Naive thymus-derived CD8-positive, alpha-beta T cell (primary cell): ENCODE data around the gene CLEC1B. TPM values are rescaled to one million over a fixed set of nuclear protein-coding genes. Genes with fewer than 3 reads are reported as not detected.
"Not testable (repeated sequence)": the region's sequence is repeated elsewhere in the genome, so short reads cannot be mapped to it uniquely, and the experiment has no call there.

Experiments used
- ATAC-seq, 2 donors: fragments of 150-1000 bp; cut with Tn5 transposase in 1 of 2; sonication (Bioruptor Pico), chemical (Tn5 transposase) in 1 of 2; 1 replicate in 1 of 2; 2 replicates in 1 of 2; pipeline ENCODE4 v1.10.0; 2021; ENCODE audit warnings: mild to moderate bottlenecking in 2 of 2, moderate library complexity in 2 of 2
- POLR2A ChIA-PET: fragments of 350-600 bp; sonication (Branson Sonifier 250); formaldehyde crosslinking; loops from one replicate; lab custom pipeline; 2021; ENCODE audit warnings: antibody characterized with exemption; lab: Charles Lee
- DNase-seq, 10 donors: peaks; one replicate each; pipeline versions ENCODE4 v3.0.0 to v3.0.0-alpha.2; 2020 to 2022
- H3K27ac Mint-ChIP-seq, 10 donors: one replicate each; pipeline ENCODE4 v1.8.0; 2020 to 2022; ENCODE audit warnings: mild to moderate bottlenecking in 10 of 10, mixed read lengths in 10 of 10, moderate library complexity in 4 of 10, inconsistent platforms in 1 of 10
- H3K27me3 Mint-ChIP-seq, 5 donors: one replicate each; pipeline ENCODE4 v1.8.0; 2021 to 2022; ENCODE audit warnings: mixed read lengths in 5 of 5
- H3K36me3 Mint-ChIP-seq, 3 donors: one replicate each; pipeline ENCODE4 v1.8.0; 2020 to 2022; ENCODE audit warnings: mixed read lengths in 3 of 3, mild to moderate bottlenecking in 2 of 3, inconsistent platforms in 1 of 3
- H3K4me1 Mint-ChIP-seq, 4 donors: one replicate each; pipeline ENCODE4 v1.8.0; 2021 to 2022; ENCODE audit warnings: mixed read lengths in 4 of 4
- H3K4me3 Mint-ChIP-seq, 10 donors: one replicate each; pipeline ENCODE4 v1.8.0; 2020 to 2022; ENCODE audit warnings: mild to moderate bottlenecking in 10 of 10, mixed read lengths in 10 of 10, moderate library complexity in 6 of 10, inconsistent platforms in 1 of 10
- H3K9me3 Mint-ChIP-seq, 9 donors: one replicate each; pipeline ENCODE4 v1.8.0; 2020 to 2022; ENCODE audit warnings: mixed read lengths in 9 of 9, mild to moderate bottlenecking in 3 of 9, inconsistent platforms in 1 of 9, moderate library complexity in 1 of 9
- polyA plus RNA-seq, 3 donors: library from polyadenylated mRNA; unstranded; fragments of 300-500 nt; fragmentation: Illumina TruSeq; gene quantifications; one replicate each; pipeline ENCODE4 v1.2.3, GENCODE V29; 2021
- total RNA-seq, 8 experiments: library from RNA in 2 of 8; stranded (reverse) in 2 of 8; gene quantifications; one replicate each; pipeline ENCODE4 v1.2.3 and lab custom pipeline; 2021 to 2026

CLEC1B gene
- total and polyA plus RNA-seq, 5 experiments from 2014 or later = not detected

- Mint-ChIP-seq H3K4me1 (peaks cover 0 to 2% (median under 1%) of the 10 kb centered on the region in 4 donors), H3K4me3 (no peak overlapping the region), H3K36me3 (no peaks in the 10 kb centered on the region), H3K27me3 (peaks cover 0 to 10% (median 5%) of the 10 kb centered on the region in 5 donors), H3K9me3 (no peaks in the 10 kb centered on the region), H3K27ac (no peak overlapping the region)
- POLR2A ChIA-PET = no interaction called here
- DNase-seq (no peak), ATAC-seq (no peak)
These were observed 29.2 kb downstream of the CLEC1B start for GRCh38 chr12:9969673-9970072.

- DNase-seq (no peak), ATAC-seq (no peak)
- no peak overlapping the region for H3K4me3 Mint-ChIP-seq
- POLR2A ChIA-PET = no interaction called here
- H3K27ac Mint-ChIP-seq = no peak overlapping the region
- no peaks in the 10 kb centered on the region for H3K36me3 Mint-ChIP-seq
- no peaks in the 10 kb centered on the region for H3K27me3 Mint-ChIP-seq
- H3K4me1 Mint-ChIP-seq = peaks cover 11 to 34% (median 30%) of the 10 kb centered on the region in 4 donors
- H3K9me3 Mint-ChIP-seq = peaks cover 0 to 2% (median 0%) of the 10 kb centered on the region in 9 donors
These were observed 37.0 kb downstream of the CLEC1B start for GRCh38 chr12:9961901-9962300.

- Mint-ChIP-seq H3K4me1 (peaks cover 9 to 39% (median 33%) of the 10 kb centered on the region in 4 donors), H3K27ac (no peak overlapping the region), H3K36me3 (no peaks in the 10 kb centered on the region), H3K27me3 (no peaks in the 10 kb centered on the region), H3K4me3 (no peak overlapping the region), H3K9me3 (peaks cover 0 to 2% (median 0%) of the 10 kb centered on the region in 9 donors)
- DNase-seq = peak in 1 of 10 donors; percentile 8
- peak; percentile 25 to 47 for ATAC-seq
- POLR2A ChIA-PET = no interaction called here
These were observed 37.8 kb downstream of the CLEC1B start for GRCh38 chr12:9961106-9961505.

GRCh38 chr12:9960590-9960989 lies 38.3 kb downstream of the CLEC1B start:
- ATAC-seq = no peak
- no peaks in the 10 kb centered on the region for H3K27me3 Mint-ChIP-seq
- no peak for DNase-seq
- H3K4me3 Mint-ChIP-seq = peak overlapping the region in 1 of 10 donors; percentile 21
- peaks cover 9 to 44% (median 36%) of the 10 kb centered on the region in 4 donors for H3K4me1 Mint-ChIP-seq
- H3K9me3 Mint-ChIP-seq = peaks cover 0 to 2% (median 0%) of the 10 kb centered on the region in 9 donors
- no peak overlapping the region for H3K27ac Mint-ChIP-seq
- POLR2A ChIA-PET = no interaction called here
- H3K36me3 Mint-ChIP-seq = no peaks in the 10 kb centered on the region

GRCh38 chr12:9957834-9958233 lies 41.1 kb downstream of the CLEC1B start:
- POLR2A ChIA-PET = no interaction called here
- Mint-ChIP-seq H3K36me3 (no peaks in the 10 kb centered on the region), H3K4me3 (peak overlapping the region in 8 of 10 donors; percentile 0 to 72 (median 34)), H3K9me3 (peaks cover 0 to 1% (median 0%) of the 10 kb centered on the region in 9 donors), H3K27ac (peak overlapping the region in 3 of 10 donors; percentile 12 to 70 (median 27)), H3K27me3 (no peaks in the 10 kb centered on the region), H3K4me1 (peaks cover 9 to 49% (median 36%) of the 10 kb centered on the region in 4 donors)
- peak in 1 of 2 donors; percentile 76 for ATAC-seq
- peak in 1 of 10 donors; percentile 32 for DNase-seq

- peaks cover 22 to 64% (median 51%) of the 10 kb centered on the region in 4 donors for H3K4me1 Mint-ChIP-seq
- ATAC-seq, H3K27me3 Mint-ChIP-seq, POLR2A ChIA-PET, H3K9me3 Mint-ChIP-seq, H3K4me3 Mint-ChIP-seq, H3K36me3 Mint-ChIP-seq, H3K27ac Mint-ChIP-seq, DNase-seq: not testable (repeated sequence)
These were observed 45.8 kb downstream of the CLEC1B start for GRCh38 chr12:9952954-9953729.

GRCh38 chr12:9951026-9951675 lies 47.8 kb downstream of the CLEC1B start:
- Mint-ChIP-seq H3K4me3 (peak overlapping the region; percentile 26 to 75 (median 61)), H3K27ac (peak overlapping the region in 9 of 10 donors; percentile 16 to 85 (median 70)), H3K9me3 (no peaks in the 10 kb centered on the region), H3K36me3 (no peaks in the 10 kb centered on the region), H3K4me1 (peaks cover 16 to 56% (median 38%) of the 10 kb centered on the region in 4 donors), H3K27me3 (no peaks in the 10 kb centered on the region)
- ATAC-seq (peak; percentile 91 to 97), DNase-seq (peak in 8 of 10 donors; percentile 11 to 72 (median 48))
- POLR2A ChIA-PET = no interaction called here

- Mint-ChIP-seq H3K27ac (peak overlapping the region in 6 of 10 donors; percentile 0 to 65 (median 37)), H3K36me3 (no peaks in the 10 kb centered on the region), H3K4me1 (peaks cover 21 to 55% (median 42%) of the 10 kb centered on the region in 4 donors), H3K4me3 (peak overlapping the region in 3 of 10 donors; percentile 0 to 5 (median 4)), H3K27me3 (no peaks in the 10 kb centered on the region), H3K9me3 (no peaks in the 10 kb centered on the region)
- POLR2A ChIA-PET = no interaction called here
- DNase-seq (peak in 2 of 10 donors; percentile 25 to 44), ATAC-seq (peak; percentile 44 to 55)
These were observed 50.2 kb downstream of the CLEC1B start for GRCh38 chr12:9948606-9949296.

GRCh38 chr12:9947674-9948073 lies 51.2 kb downstream of the CLEC1B start:
- Mint-ChIP-seq H3K36me3 (no peaks in the 10 kb centered on the region), H3K9me3 (no peaks in the 10 kb centered on the region), H3K27ac (peak overlapping the region in 3 of 10 donors; percentile 9 to 35 (median 24)), H3K4me1 (peaks cover 21 to 63% (median 48%) of the 10 kb centered on the region in 4 donors), H3K4me3 (no peak overlapping the region), H3K27me3 (no peaks in the 10 kb centered on the region)
- POLR2A ChIA-PET = no interaction called here
- ATAC-seq = no peak
- DNase-seq = no peak

GRCh38 chr12:9944391-9944790 lies 54.5 kb downstream of the CLEC1B start:
- peaks cover 11 to 44% (median 27%) of the 10 kb centered on the region in 4 donors for H3K4me1 Mint-ChIP-seq

GRCh38 chr12:9943240-9943639 lies 55.7 kb downstream of the CLEC1B start:
- ATAC-seq (peak; percentile 74 to 76), DNase-seq (peak in 4 of 10 donors; percentile 9 to 67 (median 16))
- POLR2A ChIA-PET = no interaction called here
- no peaks in the 10 kb centered on the region for H3K9me3 Mint-ChIP-seq
- peak overlapping the region; percentile 49 to 79 (median 71) for H3K4me3 Mint-ChIP-seq
- H3K27ac Mint-ChIP-seq = peak overlapping the region in 4 of 10 donors; percentile 6 to 69 (median 26)
- no peaks in the 10 kb centered on the region for H3K36me3 Mint-ChIP-seq
- H3K4me1 Mint-ChIP-seq = peaks cover 6 to 33% (median 16%) of the 10 kb centered on the region in 4 donors
- H3K27me3 Mint-ChIP-seq = peaks cover 0 to 2% (median 0%) of the 10 kb centered on the region in 5 donors

More at GRCh38 chr12:9944391-9944790, 54.5 kb downstream of the CLEC1B start:
- ATAC-seq (no peak), DNase-seq (no peak)
- no peaks in the 10 kb centered on the region for H3K36me3 Mint-ChIP-seq
- H3K9me3 Mint-ChIP-seq = no peaks in the 10 kb centered on the region
- POLR2A ChIA-PET = no interaction called here
- peak overlapping the region in 9 of 10 donors; percentile 4 to 70 (median 38) for H3K4me3 Mint-ChIP-seq
- peak overlapping the region in 3 of 10 donors; percentile 27 to 68 (median 31) for H3K27ac Mint-ChIP-seq
- no peaks in the 10 kb centered on the region for H3K27me3 Mint-ChIP-seq
